Measurements from ENCODE around the gene HDC. TPM values are rescaled to one million over a fixed set of nuclear protein-coding genes. Genes with fewer than 3 reads are reported as not detected.

HDC gene
- total and polyA plus RNA-seq, 2 of the 13 experiments (the other 11 are each of a cell fraction or from before 2014, with no cell fraction given): not detected

GRCh38 chr15:50295966-50296365 lies 30.4 kb upstream of the HDC start:
- no peak for DNase-seq (ENCODE audit: low spot score)
- no peaks in the 10 kb centered on the region for H3K4me1 ChIP-seq (ENCODE audit: insufficient read depth, low read length)
- H3K79me2 ChIP-seq (ENCODE audit: insufficient read depth, low read length): no peaks in the 10 kb centered on the region
- no peak for FAIRE-seq
- no peak overlapping the region for H3K27ac ChIP-seq (ENCODE audit: extremely low read length, insufficient read depth, low read length)
- 97% methylated on average over 1 of the region's 1 CpG for WGBS (ENCODE audit: low lambda C conversion rate)
- CTCF ChIA-PET (ENCODE audit: low intra/inter-chr PET ratio, low total read pairs): no interaction called here
- TF ChIP-seq ZNF75D (CRISPR knock-in tag; IDR thresholded peaks at IDR 0.05; ENCODE audit: borderline replicate concordance): no peak
- no peak for TF ChIP-seq NKX3-1 (CRISPR knock-in tag; IDR thresholded peaks at IDR 0.05)
- TF ChIP-seq ZNF430 (CRISPR knock-in tag; IDR thresholded peaks at IDR 0.05): no peak
- no peak for TF ChIP-seq ZNF691 (CRISPR knock-in tag; IDR thresholded peaks at IDR 0.05; ENCODE audit: borderline replicate concordance, low read depth)
- TF ChIP-seq RXRB (CRISPR knock-in tag; IDR thresholded peaks at IDR 0.05; ENCODE audit: borderline replicate concordance): no peak
- no peak for TF ChIP-seq FOXC1 (CRISPR knock-in tag; IDR thresholded peaks at IDR 0.05; ENCODE audit: borderline replicate concordance)
- no peak for TF ChIP-seq ZNF12 (CRISPR knock-in tag; IDR thresholded peaks at IDR 0.05)
- no peak for TF ChIP-seq FOXP4 (CRISPR knock-in tag; IDR thresholded peaks at IDR 0.05)
- TF ChIP-seq BATF2 (CRISPR knock-in tag; IDR thresholded peaks at IDR 0.05): no peak
- TF ChIP-seq ZNF597 (CRISPR knock-in tag; IDR thresholded peaks at IDR 0.05): no peak
- TF ChIP-seq SMC3 (IDR thresholded peaks at IDR 0.05; ENCODE audit: low read length): no peak
- no peak for TF ChIP-seq REL (CRISPR knock-in tag; conservative IDR thresholded peaks at IDR 0.05)
- TF ChIP-seq ZMYM4 (CRISPR knock-in tag; IDR thresholded peaks at IDR 0.05): no peak
- POLR2A ChIA-PET: interaction anchor here (0.6 kb wide), 1 partner anchor 40 kb away, joined by 3 read pairs; no protein-coding TSS in a partner anchor
- no peak overlapping the region for H3K4me3 ChIP-seq (replicated peaks in 1 of 3; ENCODE audit: insufficient read depth in 1 of 3, low read depth in 2 of 3, low read length in 3 of 3)
- no peak overlapping the region for H3K9ac ChIP-seq (ENCODE audit: insufficient read depth, low read depth, low read length)
- ATAC-seq: no peak
- intact Hi-C loops (cut with micrococcal nuclease; ENCODE audit: unreplicated experiment): no loop called here
- H3K36me3 ChIP-seq (replicated peaks in 1 of 2; ENCODE audit: control insufficient read depth in 1 of 2, insufficient read depth in 2 of 2, low read length in 2 of 2): peaks cover 8 to 26% of the 10 kb centered on the region in 2 experiments; a peak in 4 of 5 replicates
- no peaks in the 10 kb centered on the region for H3K27me3 ChIP-seq (ENCODE audit: control insufficient read depth in 1 of 2, insufficient read depth in 2 of 2, low read length in 2 of 2)
- no peaks in the 10 kb centered on the region for H4K20me1 ChIP-seq (ENCODE audit: insufficient read depth, low read length)
- no peak overlapping the region for H3K4me2 ChIP-seq (ENCODE audit: low read depth, low read length)
- no TSS peak for BruUV-seq (replicated peaks)
- in situ Hi-C loops (cut with HindIII; ENCODE audit: extremely low pct_ligation_motif_present, low pct_unique_long_range_greater_than_20kb): no loop called here
- no peaks in the 10 kb centered on the region for H3K9me3 ChIP-seq (ENCODE audit: low read length)
- H2AFZ ChIP-seq (ENCODE audit: low read length): no peak overlapping the region
